Lower lobe of right lung (tissue), 2 donors: Measurements from ENCODE around the gene TDRD10. TPM values are rescaled to one million over a fixed set of nuclear protein-coding genes. Genes with fewer than 3 reads are reported as not detected.

Experiments used
- ATAC-seq, 2 donors: fragments of 200-7000 bp; cut with Tn5 transposase; one replicate each; pipeline ENCODE4 v1.9.1; 2020 to 2022; ENCODE audit warnings: mild to moderate bottlenecking in 2 of 2, moderate library complexity in 2 of 2
- DNase-seq: peaks from one replicate; pipeline ENCODE4 v3.0.0-alpha.2; 2020
- H3K27ac ChIP-seq: fragments of 200-600 bp; one replicate; pipeline ENCODE4 v1.8.0; 2022
- H3K27me3 ChIP-seq: fragments of 200-600 bp; one replicate; pipeline ENCODE4 v1.8.0; 2022; ENCODE audit warnings: low read depth
- H3K36me3 ChIP-seq: fragments of 200-600 bp; one replicate; pipeline ENCODE4 v1.8.0; 2022; ENCODE audit warnings: mild to moderate bottlenecking
- H3K4me1 ChIP-seq: fragments of 200-600 bp; one replicate; pipeline ENCODE4 v1.8.0; 2022
- H3K4me3 ChIP-seq: fragments of 200-600 bp; one replicate; pipeline ENCODE4 v1.8.0; 2022; ENCODE audit warnings: mild to moderate bottlenecking
- H3K9me3 ChIP-seq: fragments of 200-600 bp; one replicate; pipeline ENCODE4 v1.8.0; 2022
- intact Hi-C: fragments of 100-400 bp; cut with DNase I; formaldehyde crosslinking; loops from one replicate; pipeline ENCODE4 v1.11.0; 2022
- total RNA-seq: library from RNA; stranded (reverse); fragmentation: NEBNext Ultra II Directional; extraction: Animal tissue kit (Norgen Biotek cat#: 25700); gene quantifications from one replicate; pipeline ENCODE4 v1.2.1, GENCODE V29; 2021
- TF ChIP-seq, protein P1 (sequence below): fragments of 200-600 bp; IDR thresholded peaks from one replicate; pipeline ENCODE4 v1.8.0; 2022; ENCODE audit warnings: antibody characterized with exemption, mild to moderate bottlenecking
- donor health status: DM: no; HTN: yes; CAD: no; lungs with severe emphysema.

TDRD10 gene
- total RNA-seq, 1 donor from 2014 or later, result 20.2 TPM

GRCh38 chr1:154496383-154496782, 5.6 kb upstream of the TDRD10 start:
- peaks cover 78% of the 10 kb centered on the region for H3K4me1 ChIP-seq
- DNase-seq, result no peak
- H3K27me3 ChIP-seq, result peaks cover 5% of the 10 kb centered on the region
- TF ChIP-seq, protein P1, sequence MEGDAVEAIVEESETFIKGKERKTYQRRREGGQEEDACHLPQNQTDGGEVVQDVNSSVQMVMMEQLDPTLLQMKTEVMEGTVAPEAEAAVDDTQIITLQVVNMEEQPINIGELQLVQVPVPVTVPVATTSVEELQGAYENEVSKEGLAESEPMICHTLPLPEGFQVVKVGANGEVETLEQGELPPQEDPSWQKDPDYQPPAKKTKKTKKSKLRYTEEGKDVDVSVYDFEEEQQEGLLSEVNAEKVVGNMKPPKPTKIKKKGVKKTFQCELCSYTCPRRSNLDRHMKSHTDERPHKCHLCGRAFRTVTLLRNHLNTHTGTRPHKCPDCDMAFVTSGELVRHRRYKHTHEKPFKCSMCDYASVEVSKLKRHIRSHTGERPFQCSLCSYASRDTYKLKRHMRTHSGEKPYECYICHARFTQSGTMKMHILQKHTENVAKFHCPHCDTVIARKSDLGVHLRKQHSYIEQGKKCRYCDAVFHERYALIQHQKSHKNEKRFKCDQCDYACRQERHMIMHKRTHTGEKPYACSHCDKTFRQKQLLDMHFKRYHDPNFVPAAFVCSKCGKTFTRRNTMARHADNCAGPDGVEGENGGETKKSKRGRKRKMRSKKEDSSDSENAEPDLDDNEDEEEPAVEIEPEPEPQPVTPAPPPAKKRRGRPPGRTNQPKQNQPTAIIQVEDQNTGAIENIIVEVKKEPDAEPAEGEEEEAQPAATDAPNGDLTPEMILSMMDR, result no peak
- H3K27ac ChIP-seq, result peak overlapping the region; percentile 64
- no peaks in the 10 kb centered on the region for H3K9me3 ChIP-seq
- H3K36me3 ChIP-seq, result peaks cover 19% of the 10 kb centered on the region
- H3K4me3 ChIP-seq, result no peak overlapping the region
- ATAC-seq, result peak; percentile 41 to 72
- intact Hi-C loops, result loop anchor here (10.0 kb wide), 1 partner anchor 48 kb away; no protein-coding TSS in a partner anchor

GRCh38 chr1:154497026-154497806, 4.8 kb upstream of the TDRD10 start:
- peaks cover 19% of the 10 kb centered on the region for H3K36me3 ChIP-seq
- peak overlapping the region; percentile 10 for H3K4me3 ChIP-seq
- intact Hi-C loops, result loop anchor here (10.0 kb wide), 1 partner anchor 48 kb away; no protein-coding TSS in a partner anchor
- peak overlapping the region; percentile 64 for H3K27ac ChIP-seq
- TF ChIP-seq, protein P1, result no peak
- peak; percentile 48 to 53 for ATAC-seq
- peaks cover 73% of the 10 kb centered on the region for H3K4me1 ChIP-seq
- DNase-seq, result peak; percentile 56
- peaks cover 12% of the 10 kb centered on the region for H3K27me3 ChIP-seq
- H3K9me3 ChIP-seq, result no peaks in the 10 kb centered on the region

- Histone ChIP-seq H3K27ac (peak overlapping the region; percentile 87), H3K27me3 (peaks cover 25% of the 10 kb centered on the region), H3K4me3 (peak overlapping the region; percentile 72), H3K4me1 (peaks cover 52% of the 10 kb centered on the region), H3K9me3 (no peaks in the 10 kb centered on the region), H3K36me3 (peaks cover 19% of the 10 kb centered on the region)
- intact Hi-C loops, result loop anchor here (10.0 kb wide), 1 partner anchor 45 kb away; no protein-coding TSS in a partner anchor
- no peak for ATAC-seq
- TF ChIP-seq, protein P1, result no peak
- no peak for DNase-seq
These were observed 2.6 kb upstream of the TDRD10 start for GRCh38 chr1:154499446-154499845.

DNA sequence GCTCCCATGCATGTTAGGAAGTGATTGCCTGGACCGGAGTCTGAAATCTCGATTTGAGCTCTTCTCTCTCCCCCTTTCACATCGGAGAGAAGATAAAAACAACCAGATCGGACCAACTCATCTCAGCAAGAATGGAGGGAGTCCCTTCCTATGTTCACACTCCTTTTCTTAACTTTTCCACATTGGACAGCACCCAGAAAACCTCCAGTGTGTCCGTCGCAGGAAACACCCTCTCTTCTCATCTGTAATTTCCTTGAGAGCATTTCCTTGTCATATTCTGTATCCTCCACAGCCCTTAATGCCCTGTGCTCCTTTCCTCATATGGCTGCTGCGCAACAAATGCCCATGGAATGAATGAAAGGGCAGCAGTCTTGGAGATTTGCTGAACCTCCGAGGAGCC, 1.5 kb upstream of the TDRD10 start:
- no peak for DNase-seq
- no peak for ATAC-seq
- Histone ChIP-seq H3K4me1 (peaks cover 42% of the 10 kb centered on the region), H3K27ac (peak overlapping the region; percentile 87), H3K36me3 (peaks cover 19% of the 10 kb centered on the region), H3K4me3 (peak overlapping the region; percentile 72), H3K27me3 (peaks cover 25% of the 10 kb centered on the region), H3K9me3 (no peaks in the 10 kb centered on the region)
- intact Hi-C loops, result no loop called here
- TF ChIP-seq, protein P1, result no peak

DNA sequence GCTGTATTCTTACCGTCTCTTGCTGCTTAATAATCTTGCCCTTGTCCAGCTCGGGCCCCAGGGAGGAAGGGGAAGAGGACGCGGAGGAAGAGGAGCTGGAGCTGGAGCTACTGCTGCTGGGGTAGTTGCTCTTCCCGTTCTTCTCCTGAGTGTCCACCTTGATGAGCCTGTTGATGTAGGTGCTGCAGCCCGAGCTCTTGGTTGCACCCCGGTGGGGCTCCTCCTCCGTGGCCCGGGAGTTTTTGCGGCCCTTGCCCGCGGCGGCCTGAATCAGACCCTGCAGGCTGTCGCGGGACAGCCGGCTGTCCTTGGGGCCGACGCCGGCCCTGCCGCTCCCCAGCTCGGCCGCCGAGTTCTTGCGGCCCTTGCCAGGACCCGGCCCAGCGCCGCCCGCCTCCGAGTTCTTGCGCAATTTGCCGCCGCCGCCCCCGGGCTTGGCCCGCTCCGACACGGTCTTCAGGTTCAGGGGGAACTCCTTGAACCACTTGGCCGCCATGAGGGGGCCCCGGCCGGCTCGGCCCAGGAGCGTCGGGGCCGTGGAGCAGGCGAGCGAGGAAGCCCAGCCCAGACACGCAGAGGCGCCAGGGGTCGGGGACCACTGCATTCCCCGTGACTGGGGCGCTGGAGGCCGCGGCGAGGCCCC, 475 bp upstream of the TDRD10 start:
- H3K9me3 ChIP-seq, result no peaks in the 10 kb centered on the region
- peaks cover 19% of the 10 kb centered on the region for H3K36me3 ChIP-seq
- TF ChIP-seq, protein P1, result no peak
- peak overlapping the region; percentile 87 for H3K27ac ChIP-seq
- intact Hi-C loops, result no loop called here
- DNase-seq (peak; percentile 70), ATAC-seq (peak; percentile 76 to 84)
- H3K27me3 ChIP-seq, result peaks cover 25% of the 10 kb centered on the region
- peak overlapping the region; percentile 72 for H3K4me3 ChIP-seq
- peaks cover 32% of the 10 kb centered on the region for H3K4me1 ChIP-seq
